HG02943 (cell line): ENCODE results near the gene LRRC37A2.
"Not testable (repeated sequence)": the region's sequence is repeated elsewhere in the genome, so short reads cannot be mapped to it uniquely, and the experiment has no call there.

Experiments
- ATAC-seq: cut with Tn5 transposase; IDR thresholded peaks from one replicate; pipeline ENCODE4 v1.9.1; 2021; ENCODE audit warnings: mild to moderate bottlenecking, low read depth, moderate library complexity; ENCODE audit not compliant: unreplicated experiment

LRRC37A2 gene

GRCh38 chr17:46591332-46591731 is 79.1 kb downstream of the LRRC37A2 start:
- not testable (repeated sequence) for ATAC-seq

- ATAC-seq: not testable (repeated sequence)
Observed at GRCh38 chr17:46598344-46598931, 86.2 kb downstream of the LRRC37A2 start.

GRCh38 chr17:46600767-46601166 is 88.5 kb downstream of the LRRC37A2 start:
- not testable (repeated sequence) for ATAC-seq

GRCh38 chr17:46603125-46603524 is 90.9 kb downstream of the LRRC37A2 start:
- not testable (repeated sequence) for ATAC-seq
